ENCODE results near the gene MYO16.
"Not testable (repeated sequence)": the region's sequence is repeated elsewhere in the genome, so short reads cannot be mapped to it uniquely, and the experiment has no call there.

MYO16 gene

GRCh38 chr13:109209526-109209925, 580.1 kb downstream of the MYO16 start:
- no peak for DNase-seq

- no peak for DNase-seq
These were observed 582.2 kb downstream of the MYO16 start for GRCh38 chr13:109211616-109212015.

GRCh38 chr13:109212650-109213049, 583.2 kb downstream of the MYO16 start:
- no peak for DNase-seq

GRCh38 chr13:109213714-109214113, 584.3 kb downstream of the MYO16 start:
- no peak for DNase-seq

GRCh38 chr13:109214393-109214792, 585.0 kb downstream of the MYO16 start:
- DNase-seq, result no peak

- DNase-seq, result no peak
These were observed 586.0 kb downstream of the MYO16 start for GRCh38 chr13:109215377-109215776.

GRCh38 chr13:109217510-109217909, 588.1 kb downstream of the MYO16 start:
- not testable (repeated sequence) for DNase-seq

- no peak for DNase-seq
These were observed 591.2 kb downstream of the MYO16 start for GRCh38 chr13:109220631-109221030.

GRCh38 chr13:109224033-109224432, 594.6 kb downstream of the MYO16 start:
- no peak for DNase-seq

GRCh38 chr13:109226631-109227030, 597.2 kb downstream of the MYO16 start:
- DNase-seq, result no peak

- no peak for DNase-seq
These were observed 598.0 kb downstream of the MYO16 start for GRCh38 chr13:109227344-109227940.

GRCh38 chr13:109228211-109228610, 598.8 kb downstream of the MYO16 start:
- no peak for DNase-seq

- no peak for DNase-seq
These were observed 602.5 kb downstream of the MYO16 start for GRCh38 chr13:109231888-109232287.

- no peak for DNase-seq
These were observed 603.9 kb downstream of the MYO16 start for GRCh38 chr13:109233293-109233692.

GRCh38 chr13:109235901-109236300, 606.5 kb downstream of the MYO16 start:
- DNase-seq, result no peak

GRCh38 chr13:109241160-109241559, 611.7 kb downstream of the MYO16 start:
- DNase-seq, result no peak

GRCh38 chr13:109243311-109243951, 614.0 kb downstream of the MYO16 start:
- DNase-seq, result no peak

GRCh38 chr13:109244566-109244965, 615.2 kb downstream of the MYO16 start:
- no peak for DNase-seq

GRCh38 chr13:109246001-109246400, 616.6 kb downstream of the MYO16 start:
- no peak for DNase-seq

GRCh38 chr13:109249780-109250528, 620.5 kb downstream of the MYO16 start:
- DNase-seq, result no peak

GRCh38 chr13:109251956-109252355, 622.5 kb downstream of the MYO16 start:
- DNase-seq, result no peak

- DNase-seq, result no peak
These were observed 623.9 kb downstream of the MYO16 start for GRCh38 chr13:109253316-109253715.

GRCh38 chr13:109254274-109254673, 624.9 kb downstream of the MYO16 start:
- no peak for DNase-seq
